ENCODE data around the gene NAT14.
A peak's percentile ranks its signal among the peaks of the same experiment; 100 is the strongest.

The NAT14 gene

DNA sequence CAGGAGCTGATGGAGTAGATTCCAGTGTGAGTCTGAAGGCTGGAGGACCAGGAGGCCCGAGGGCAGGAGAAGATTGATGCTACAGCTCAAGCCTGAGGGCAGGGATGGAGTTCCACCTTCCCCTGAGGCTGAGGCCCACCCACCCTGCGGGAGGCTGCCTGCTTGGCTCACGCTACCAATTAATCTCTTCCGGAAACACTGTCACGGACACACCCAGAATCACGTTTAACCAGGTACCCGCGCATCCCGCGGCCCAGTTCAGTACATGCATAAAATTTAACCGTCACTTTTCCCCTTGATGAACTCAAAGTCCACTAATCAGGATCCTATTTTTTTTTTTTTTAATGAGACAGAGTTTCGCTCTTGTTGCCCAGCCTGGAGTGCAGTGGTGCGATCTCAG, 13.7 kb upstream of the NAT14 start:
- DNase-seq (ENCODE audit: low spot score), result no peak

- DNase-seq (ENCODE audit: low spot score), result no peak
Observed at GRCh38 chr19:55472463-55472862, 12.5 kb upstream of the NAT14 start.

- DNase-seq (ENCODE audit: low spot score), result no peak
Observed at GRCh38 chr19:55473225-55474012, 11.6 kb upstream of the NAT14 start.

DNA sequence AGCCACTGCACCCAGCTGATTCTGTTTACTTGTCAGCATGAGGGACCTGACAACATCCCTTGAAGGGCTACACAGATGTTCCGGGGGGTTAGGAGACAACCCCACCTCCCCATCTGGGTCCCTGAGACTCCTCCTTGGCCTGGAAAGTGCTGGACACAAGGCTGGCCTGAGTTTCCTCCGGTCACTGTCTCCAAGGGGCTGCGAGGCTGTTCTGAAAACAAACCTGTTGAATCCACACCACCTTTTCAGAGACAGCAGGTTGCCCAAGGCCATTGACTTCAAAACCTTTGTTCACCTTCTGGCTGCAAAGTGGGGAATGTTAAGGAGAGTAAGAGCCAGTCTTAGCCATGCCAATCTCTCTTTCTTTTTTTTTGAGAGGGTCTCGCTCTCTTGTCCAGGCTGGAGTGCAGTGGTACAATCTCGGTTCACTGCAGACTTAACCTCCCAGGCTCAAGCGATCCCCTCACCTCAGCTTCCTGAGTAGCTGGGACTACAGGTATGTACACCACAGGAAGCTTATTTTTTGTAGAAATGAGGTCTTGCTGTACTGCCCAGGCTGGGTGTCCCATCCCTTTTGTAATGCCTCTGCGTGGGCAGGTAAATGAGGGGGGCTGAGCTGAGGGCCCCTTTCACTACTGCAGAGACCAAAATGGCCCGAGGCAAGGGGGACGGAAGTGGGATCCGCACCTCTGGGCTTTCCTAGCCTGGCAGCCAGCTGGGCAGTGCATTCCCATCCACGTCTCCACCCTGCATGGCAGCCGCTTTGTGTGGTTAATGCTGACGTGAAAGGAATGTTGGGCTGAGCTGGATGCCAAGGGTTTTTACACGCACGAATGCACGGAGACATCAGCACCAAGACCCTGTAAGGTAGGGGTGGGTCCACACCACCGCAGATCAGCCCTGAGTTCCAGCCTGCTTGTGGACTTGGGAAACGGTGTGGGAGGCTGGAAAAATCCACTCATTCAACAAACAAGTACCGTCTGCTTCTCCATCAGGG, 10.4 kb upstream of the NAT14 start:
- DNase-seq (ENCODE audit: low spot score), result no peak

- DNase-seq (ENCODE audit: low spot score), result peak; percentile 98
Observed at GRCh38 chr19:55476100-55476775, 8.8 kb upstream of the NAT14 start, which contains the start of gene ZNF628. Gene ZNF628, plus strand, starts transcription at chr19:55476617. Its CDS starts 3,294 bp downstream, at chr19:55479911.

- no peak for DNase-seq (ENCODE audit: low spot score)
Observed at GRCh38 chr19:55477905-55478304, 7.1 kb upstream of the NAT14 start.

GRCh38 chr19:55478364-55478763, 6.6 kb upstream of the NAT14 start:
- no peak for DNase-seq (ENCODE audit: low spot score)

- DNase-seq (ENCODE audit: low spot score), result no peak
Observed at GRCh38 chr19:55479045-55479444, 5.9 kb upstream of the NAT14 start.

DNA sequence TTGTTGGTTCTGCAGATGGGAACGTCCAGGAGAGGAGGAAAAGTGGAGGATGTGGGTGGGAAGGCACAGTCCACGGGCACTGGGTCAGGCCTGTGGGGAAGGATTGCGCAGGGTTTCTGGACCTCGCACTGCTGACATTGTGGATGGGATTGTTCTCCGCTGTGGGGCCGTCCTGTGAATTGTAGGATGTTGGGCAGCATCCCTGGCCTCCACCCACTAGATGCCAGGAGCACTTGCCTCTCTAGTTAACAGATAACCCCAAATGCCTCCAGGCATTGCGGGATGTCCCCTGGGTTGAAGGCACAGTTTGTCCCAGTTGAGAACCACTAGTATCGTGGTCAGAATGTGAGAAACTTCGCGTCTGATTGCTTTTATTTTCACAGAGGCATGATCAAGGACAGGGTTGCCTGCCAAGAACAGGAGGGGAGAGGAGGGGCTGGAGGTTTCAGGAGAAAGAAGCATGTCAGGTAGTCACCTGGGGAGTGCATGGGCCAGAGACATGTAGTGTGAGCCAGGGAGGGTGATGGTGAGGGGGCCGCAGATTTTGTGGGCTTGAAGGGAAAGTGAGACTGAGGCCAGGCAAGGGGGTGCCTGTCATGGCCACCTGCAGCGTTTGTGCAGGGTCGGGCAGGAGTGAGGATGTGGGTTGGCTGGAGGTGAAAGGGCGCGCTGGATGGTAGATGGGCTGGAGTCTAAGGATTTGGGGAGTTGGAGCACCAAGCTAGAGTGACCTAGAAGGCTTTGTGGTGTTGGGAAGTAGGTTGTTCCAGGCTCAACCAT, 5.3 kb upstream of the NAT14 start:
- DNase-seq (ENCODE audit: low spot score), result no peak

DNA sequence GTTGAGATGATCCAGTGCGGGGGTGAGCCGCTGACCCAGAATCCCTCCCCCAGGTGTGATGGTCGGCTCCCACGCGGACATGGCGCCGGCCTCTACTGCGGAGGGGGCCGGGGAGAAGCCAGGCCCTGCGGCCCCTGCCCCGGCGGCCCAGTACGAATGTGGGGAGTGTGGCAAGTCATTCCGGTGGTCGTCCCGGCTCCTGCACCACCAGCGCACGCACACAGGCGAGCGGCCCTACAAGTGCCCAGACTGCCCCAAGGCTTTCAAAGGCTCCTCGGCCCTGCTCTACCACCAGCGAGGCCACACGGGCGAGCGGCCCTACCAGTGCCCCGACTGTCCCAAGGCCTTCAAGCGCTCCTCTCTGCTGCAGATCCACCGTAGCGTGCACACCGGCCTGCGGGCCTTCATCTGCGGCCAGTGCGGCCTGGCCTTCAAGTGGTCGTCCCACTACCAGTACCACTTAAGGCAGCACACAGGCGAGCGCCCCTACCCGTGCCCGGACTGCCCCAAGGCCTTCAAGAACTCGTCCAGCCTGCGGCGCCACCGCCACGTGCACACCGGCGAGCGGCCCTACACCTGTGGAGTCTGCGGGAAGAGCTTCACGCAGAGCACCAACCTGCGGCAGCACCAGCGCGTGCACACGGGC, 3.7 kb upstream of the NAT14 start:
- DNase-seq (ENCODE audit: low spot score), result no peak

GRCh38 chr19:55481794-55482155, 3.2 kb upstream of the NAT14 start:
- no peak for DNase-seq (ENCODE audit: low spot score)

DNA sequence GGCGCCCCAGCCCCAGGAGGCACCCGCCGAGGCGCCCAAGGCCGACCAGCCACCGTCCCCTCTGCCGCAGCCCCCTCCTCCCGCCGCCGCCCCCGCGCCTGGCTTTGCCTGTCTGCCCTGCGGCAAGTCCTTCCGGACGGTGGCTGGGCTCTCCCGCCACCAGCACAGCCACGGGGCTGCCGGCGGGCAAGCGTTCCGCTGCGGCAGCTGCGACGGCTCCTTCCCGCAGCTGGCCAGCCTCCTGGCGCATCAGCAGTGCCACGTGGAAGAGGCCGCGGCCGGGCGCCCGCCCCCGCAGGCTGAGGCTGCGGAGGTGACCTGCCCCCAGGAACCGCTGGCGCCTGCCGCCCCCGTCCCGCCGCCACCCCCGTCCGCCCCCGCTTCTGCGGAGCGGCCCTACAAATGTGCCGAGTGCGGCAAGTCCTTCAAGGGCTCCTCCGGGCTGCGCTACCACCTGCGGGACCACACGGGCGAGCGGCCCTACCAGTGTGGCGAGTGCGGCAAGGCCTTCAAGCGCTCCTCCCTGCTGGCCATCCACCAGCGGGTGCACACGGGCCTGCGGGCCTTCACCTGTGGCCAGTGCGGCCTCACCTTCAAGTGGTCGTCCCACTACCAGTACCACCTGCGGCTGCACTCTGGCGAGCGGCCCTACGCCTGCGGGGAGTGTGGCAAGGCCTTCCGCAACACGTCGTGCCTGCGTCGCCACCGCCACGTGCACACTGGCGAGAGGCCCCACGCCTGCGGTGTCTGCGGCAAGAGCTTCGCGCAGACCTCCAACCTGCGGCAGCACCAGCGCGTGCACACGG, 2.6 kb upstream of the NAT14 start:
- no peak for DNase-seq (ENCODE audit: low spot score)

DNA sequence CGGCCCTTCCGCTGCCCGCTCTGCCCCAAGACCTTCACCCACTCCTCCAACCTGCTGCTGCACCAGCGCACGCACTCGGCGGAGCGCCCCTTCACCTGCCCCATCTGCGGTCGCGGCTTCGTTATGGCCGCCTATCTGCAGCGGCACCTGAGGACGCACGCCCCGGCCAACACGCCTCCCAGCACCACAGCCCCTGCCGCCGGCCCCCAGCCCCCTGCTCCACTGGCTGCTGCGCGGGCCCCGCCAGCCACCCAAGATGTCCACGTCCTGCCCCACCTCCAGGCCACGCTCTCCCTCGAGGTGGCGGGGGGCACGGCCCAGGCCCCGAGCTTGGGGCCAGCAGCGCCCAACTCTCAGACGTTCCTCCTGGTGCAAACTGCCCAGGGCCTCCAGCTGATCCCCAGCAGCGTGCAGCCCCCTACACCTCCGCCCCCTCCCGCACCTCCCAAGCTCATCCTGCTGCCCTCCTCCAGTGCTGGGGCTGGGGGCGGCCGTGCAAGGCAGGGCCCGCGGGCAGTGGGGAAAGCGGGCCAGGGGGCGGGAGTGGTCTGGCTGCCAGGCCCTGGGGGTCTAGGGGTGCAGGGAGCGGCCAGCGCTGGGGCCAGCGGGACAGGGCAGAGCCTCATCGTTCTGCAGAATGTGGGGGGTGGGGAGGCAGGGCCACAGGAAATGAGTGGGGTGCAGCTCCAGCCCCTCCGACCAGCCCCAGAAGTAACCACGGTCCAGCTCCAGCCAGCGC, 1.9 kb upstream of the NAT14 start:
- no peak for DNase-seq (ENCODE audit: low spot score)

GRCh38 chr19:55483706-55484592, 1.0 kb upstream of the NAT14 start:
- DNase-seq (ENCODE audit: low spot score), result no peak

- no peak for DNase-seq (ENCODE audit: low spot score)
Observed at GRCh38 chr19:55485439-55486011, 537 bp downstream of the NAT14 start.

DNA sequence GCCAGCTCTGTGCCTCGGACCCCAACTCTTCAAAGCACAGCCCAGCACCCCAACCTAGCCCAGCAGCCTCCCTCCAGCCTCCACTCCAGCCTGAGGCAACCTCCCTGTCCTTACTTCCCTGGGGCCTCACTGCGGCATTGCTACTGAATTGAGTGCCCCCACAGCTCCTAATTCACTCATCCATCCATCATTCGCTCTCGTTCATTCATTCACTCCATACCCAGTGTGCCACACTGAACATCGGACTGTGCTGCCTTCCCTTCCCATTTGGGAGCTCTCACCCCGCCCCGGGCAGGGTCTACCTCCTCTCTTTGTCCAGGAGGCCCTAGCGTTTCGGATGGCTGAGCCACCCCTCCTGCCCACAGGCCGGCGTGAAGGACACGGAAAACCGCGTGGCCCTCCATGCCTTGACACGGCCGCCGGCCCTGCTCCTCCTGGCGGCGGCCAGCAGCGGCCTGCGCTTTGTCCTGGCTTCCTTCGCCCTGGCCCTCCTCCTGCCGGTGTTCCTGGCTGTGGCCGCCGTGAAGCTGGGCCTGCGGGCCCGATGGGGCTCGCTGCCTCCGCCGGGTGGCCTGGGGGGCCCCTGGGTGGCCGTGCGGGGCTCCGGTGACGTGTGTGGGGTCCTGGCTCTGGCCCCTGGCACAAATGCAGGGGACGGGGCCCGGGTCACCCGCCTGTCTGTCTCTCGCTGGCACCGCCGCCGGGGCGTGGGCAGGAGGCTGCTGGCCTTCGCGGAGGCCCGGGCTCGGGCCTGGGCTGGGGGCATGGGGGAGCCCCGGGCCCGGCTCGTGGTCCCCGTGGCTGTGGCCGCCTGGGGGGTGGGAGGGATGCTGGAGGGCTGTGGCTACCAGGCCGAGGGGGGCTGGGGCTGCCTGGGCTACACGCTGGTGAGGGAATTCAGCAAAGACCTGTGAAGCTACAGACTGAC, 1.3 kb downstream of the NAT14 start:
- DNase-seq (ENCODE audit: low spot score), result no peak

Data from activated CD4-positive, alpha-beta T cell treated with anti-CD3 and anti-CD28 coated beads, Interleukin-2, Interleukin-4, amounts not matched to agents 100 ng/mL and 50 ng/mL, durations not matched to agents 16 hours and 8 hours (primary cell).